Calu3 (cell line): ENCODE results near the gene ZNF716. TPM values are rescaled to one million over a fixed set of nuclear protein-coding genes. Genes with fewer than 3 reads are reported as not detected.

ENCODE experiments used
- BruUV-seq: library from RNA; stranded (reverse); fragments of 400-500 nt; replicated peaks from 2 replicates; lab custom pipeline; 2021; lab: Mats Ljungman, UMichigan
- CTCF ChIA-PET: fragments of 300-600 bp; sonication (Branson Sonifier 250); formaldehyde crosslinking; loops from one replicate; lab custom pipeline; 2022; ENCODE audit warnings: antibody characterized with exemption; lab: Charles Lee
- DNase-seq: peaks from one replicate; pipeline ENCODE4 v3.0.0; 2022
- H3K27ac Mint-ChIP-seq: one replicate; pipeline ENCODE4 v1.8.0; 2022; ENCODE audit warnings: mixed read lengths; ENCODE audit not compliant: unreplicated experiment
- H3K27me3 Mint-ChIP-seq: one replicate; pipeline ENCODE4 v1.8.0; 2022; ENCODE audit warnings: mixed read lengths; ENCODE audit not compliant: unreplicated experiment
- H3K36me3 Mint-ChIP-seq: one replicate; pipeline ENCODE4 v1.8.0; 2022; ENCODE audit warnings: mild to moderate bottlenecking, moderate library complexity, mixed read lengths; ENCODE audit not compliant: insufficient read depth, unreplicated experiment
- H3K4me1 Mint-ChIP-seq: one replicate; pipeline ENCODE4 v1.8.0; 2022; ENCODE audit warnings: mild to moderate bottlenecking, low read depth, mixed read lengths; ENCODE audit not compliant: unreplicated experiment
- H3K4me3 Mint-ChIP-seq: one replicate; pipeline ENCODE4 v1.8.0; 2022; ENCODE audit warnings: mild to moderate bottlenecking, low read depth, moderate library complexity, mixed read lengths; ENCODE audit not compliant: unreplicated experiment
- H3K9me3 Mint-ChIP-seq: one replicate; pipeline ENCODE4 v1.8.0; 2022; ENCODE audit warnings: low read depth, mixed read lengths; ENCODE audit not compliant: unreplicated experiment
- intact Hi-C: fragments of 100-400 bp; cut with micrococcal nuclease; formaldehyde crosslinking; loops from one replicate; pipeline ENCODE4 v1.10.0; 2022; ENCODE audit not compliant: unreplicated experiment
- total RNA-seq: library from RNA; stranded (reverse); gene quantifications from 2 replicates; pipeline ENCODE4 v1.2.3, GENCODE V29; 2022
- TF ChIP-seq, protein P1 (sequence below): fragments of 200-600 bp; IDR thresholded peaks from one replicate; pipeline ENCODE4 v1.8.0; 2022; ENCODE audit warnings: antibody characterized with exemption; ENCODE audit not compliant: unreplicated experiment

The ZNF716 gene
- total RNA-seq, 1 experiment from 2014 or later, result not detected

DNA sequence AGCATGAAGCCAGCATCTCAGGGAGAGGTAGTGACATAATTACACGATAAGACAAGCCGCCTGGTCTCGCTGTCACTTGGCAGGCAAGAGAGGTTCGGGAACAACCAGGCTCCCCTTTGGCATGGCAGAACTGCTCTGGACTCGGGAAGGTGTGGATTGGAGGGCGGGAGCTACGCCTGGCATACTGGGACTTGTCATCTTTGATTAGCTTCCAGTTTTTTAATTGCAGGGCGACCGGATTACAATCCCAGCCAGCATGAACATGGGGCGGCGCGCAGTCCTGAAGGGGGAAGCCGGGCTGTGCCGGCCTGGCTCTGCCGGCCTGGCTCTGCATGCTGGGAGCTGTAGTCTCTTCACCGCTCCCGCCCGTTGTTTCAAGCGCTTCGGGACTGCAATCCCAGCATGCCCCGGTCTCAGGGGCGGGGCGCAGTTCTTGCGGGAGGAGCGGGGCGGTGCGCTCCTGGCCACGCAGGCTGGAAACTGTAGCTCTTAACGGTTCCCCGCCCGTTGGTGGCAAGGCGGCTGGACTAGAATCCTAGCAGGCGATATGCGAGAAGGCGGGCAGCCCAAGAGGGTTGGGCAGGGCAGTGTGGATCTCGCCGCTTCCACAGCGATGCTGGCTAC lies 45.5 kb upstream of the ZNF716 start:
- no peaks in the 10 kb centered on the region for H3K36me3 Mint-ChIP-seq
- H3K4me3 Mint-ChIP-seq, result no peak overlapping the region
- CTCF ChIA-PET, result no interaction called here
- TF ChIP-seq, protein P1, sequence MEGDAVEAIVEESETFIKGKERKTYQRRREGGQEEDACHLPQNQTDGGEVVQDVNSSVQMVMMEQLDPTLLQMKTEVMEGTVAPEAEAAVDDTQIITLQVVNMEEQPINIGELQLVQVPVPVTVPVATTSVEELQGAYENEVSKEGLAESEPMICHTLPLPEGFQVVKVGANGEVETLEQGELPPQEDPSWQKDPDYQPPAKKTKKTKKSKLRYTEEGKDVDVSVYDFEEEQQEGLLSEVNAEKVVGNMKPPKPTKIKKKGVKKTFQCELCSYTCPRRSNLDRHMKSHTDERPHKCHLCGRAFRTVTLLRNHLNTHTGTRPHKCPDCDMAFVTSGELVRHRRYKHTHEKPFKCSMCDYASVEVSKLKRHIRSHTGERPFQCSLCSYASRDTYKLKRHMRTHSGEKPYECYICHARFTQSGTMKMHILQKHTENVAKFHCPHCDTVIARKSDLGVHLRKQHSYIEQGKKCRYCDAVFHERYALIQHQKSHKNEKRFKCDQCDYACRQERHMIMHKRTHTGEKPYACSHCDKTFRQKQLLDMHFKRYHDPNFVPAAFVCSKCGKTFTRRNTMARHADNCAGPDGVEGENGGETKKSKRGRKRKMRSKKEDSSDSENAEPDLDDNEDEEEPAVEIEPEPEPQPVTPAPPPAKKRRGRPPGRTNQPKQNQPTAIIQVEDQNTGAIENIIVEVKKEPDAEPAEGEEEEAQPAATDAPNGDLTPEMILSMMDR, result no peak
- no peaks in the 10 kb centered on the region for H3K27me3 Mint-ChIP-seq
- peaks cover 13% of the 10 kb centered on the region for H3K9me3 Mint-ChIP-seq
- intact Hi-C loops, result no loop called here
- no peak overlapping the region for H3K27ac Mint-ChIP-seq
- H3K4me1 Mint-ChIP-seq, result no peaks in the 10 kb centered on the region
- no TSS peak for BruUV-seq
- DNase-seq, result no peak

DNA sequence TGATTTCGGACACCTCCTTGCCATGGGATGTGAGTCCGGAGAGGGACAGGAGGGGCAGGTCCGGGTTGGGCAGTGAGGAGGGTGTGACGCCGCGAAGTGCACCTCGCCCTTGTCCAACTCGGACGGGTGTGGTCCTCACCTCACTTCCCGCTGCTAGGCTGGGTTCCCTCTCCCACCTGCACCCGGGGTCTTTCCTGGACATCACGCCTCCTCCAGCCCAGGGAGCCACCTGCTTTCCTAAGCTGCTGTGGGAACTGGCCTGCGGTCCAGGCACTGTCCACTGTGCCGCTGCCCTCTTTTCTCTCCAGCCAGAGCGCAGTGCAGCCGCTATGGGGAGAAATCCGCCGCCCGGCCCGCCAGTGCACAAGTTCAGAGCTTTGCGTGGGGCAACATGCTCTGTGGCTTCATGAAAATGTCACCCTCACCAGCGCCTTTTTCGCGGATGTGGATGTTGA lies 45.0 kb upstream of the ZNF716 start:
- no peaks in the 10 kb centered on the region for H3K36me3 Mint-ChIP-seq
- TF ChIP-seq, protein P1, result no peak
- H3K4me3 Mint-ChIP-seq, result no peak overlapping the region
- no TSS peak for BruUV-seq
- H3K9me3 Mint-ChIP-seq, result peaks cover 14% of the 10 kb centered on the region
- no peak overlapping the region for H3K27ac Mint-ChIP-seq
- intact Hi-C loops, result no loop called here
- H3K27me3 Mint-ChIP-seq, result no peaks in the 10 kb centered on the region
- CTCF ChIA-PET, result no interaction called here
- no peak for DNase-seq
- H3K4me1 Mint-ChIP-seq, result no peaks in the 10 kb centered on the region

DNA sequence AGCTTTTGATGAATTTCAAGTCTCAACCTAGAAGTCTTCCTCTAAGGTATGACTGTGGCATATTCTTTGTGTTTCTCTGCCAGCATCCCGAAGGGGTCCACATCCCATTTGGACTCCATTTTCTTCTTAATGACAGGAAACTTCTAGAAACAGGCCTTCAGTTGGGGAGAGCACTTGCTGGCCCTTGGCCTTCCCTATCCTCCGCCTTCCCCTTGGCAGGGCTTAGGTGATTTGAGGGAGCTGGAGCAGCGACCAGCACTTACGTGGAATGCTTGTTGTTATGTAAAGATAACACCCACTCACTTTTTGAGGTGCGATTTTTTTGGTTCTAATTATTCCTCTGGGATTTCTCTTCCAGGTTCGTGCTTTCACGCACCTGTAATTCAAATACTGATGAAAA lies 42.9 kb upstream of the ZNF716 start:
- peaks cover 15% of the 10 kb centered on the region for H3K9me3 Mint-ChIP-seq
- H3K36me3 Mint-ChIP-seq, result no peaks in the 10 kb centered on the region
- intact Hi-C loops, result no loop called here

DNA sequence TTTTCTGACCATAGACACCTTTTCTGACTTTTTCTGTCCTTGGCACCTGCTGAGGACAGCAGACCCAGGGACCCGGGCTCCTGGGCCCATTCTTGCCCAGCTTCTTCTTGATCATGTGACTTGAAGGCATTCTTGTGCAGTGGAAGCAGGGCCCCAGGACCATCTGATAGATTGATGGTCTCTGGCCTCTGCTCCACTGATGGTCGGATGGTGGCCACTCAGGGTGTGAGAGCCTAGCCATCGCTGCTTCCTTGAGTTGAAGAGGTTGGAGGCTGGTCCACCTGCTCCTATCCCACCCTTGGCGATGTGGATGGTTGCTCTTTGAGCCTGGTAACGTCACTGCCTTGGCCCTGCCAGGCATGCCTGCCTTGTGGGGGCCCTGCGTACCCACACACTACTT lies 37.8 kb upstream of the ZNF716 start:
- BruUV-seq, result no TSS peak
- CTCF ChIA-PET, result no interaction called here
- Mint-ChIP-seq H3K36me3 (no peaks in the 10 kb centered on the region), H3K27ac (no peak overlapping the region), H3K4me1 (no peaks in the 10 kb centered on the region), H3K27me3 (no peaks in the 10 kb centered on the region), H3K4me3 (no peak overlapping the region), H3K9me3 (peaks cover 13% of the 10 kb centered on the region)
- intact Hi-C loops, result no loop called here
- TF ChIP-seq, protein P1, result no peak
- DNase-seq, result no peak

More for the DNA sequence above, 42.9 kb upstream of the ZNF716 start:
- CTCF ChIA-PET, result no interaction called here
- no TSS peak for BruUV-seq
- no peak for DNase-seq
- Mint-ChIP-seq H3K4me1 (no peaks in the 10 kb centered on the region), H3K27ac (no peak overlapping the region), H3K4me3 (no peak overlapping the region), H3K27me3 (no peaks in the 10 kb centered on the region)
- TF ChIP-seq, protein P1, result no peak
